ENCODE measurements around the gene USP53.

- TF ChIP-seq CTCF (IDR thresholded peaks at IDR 0.05) (no peak), POLR2A (IDR thresholded peaks at IDR 0.05) (no peak)
Observed at GRCh38 chr4:119271361-119272085, 59.0 kb downstream of the USP53 start.

Data from thyroid gland (tissue), 4 donors.